H7 (cell line): ENCODE data around the gene RHBDL1. TPM values are rescaled to one million over a fixed set of nuclear protein-coding genes. Genes with fewer than 3 reads are reported as not detected.

Experiments used
- DNase-seq: peaks from one replicate; pipeline ENCODE4 v3.0.0; 2012
- H3K27me3 ChIP-seq: 2 replicates; pipeline ENCODE4 v1.6.0; 2011; ENCODE audit warnings: mild to moderate bottlenecking, low read length; ENCODE audit not compliant: control insufficient read depth, insufficient read depth
- H3K36me3 ChIP-seq: replicated peaks from 2 replicates; pipeline ENCODE4 v1.5.1; 2011; ENCODE audit warnings: low read length; ENCODE audit not compliant: control insufficient read depth, insufficient read depth
- H3K4me3 ChIP-seq: 2 replicates; pipeline ENCODE4 v1.5.1; 2011; ENCODE audit warnings: low read depth, mild to moderate bottlenecking, control low read depth, low read length, moderate library complexity; ENCODE audit not compliant: insufficient read depth
- total RNA-seq: library from RNA; depleted of rRNA; stranded (reverse); fragments of >200 nt; shearing (Covaris generic); gene quantifications from 2 replicates; pipeline ENCODE4 v1.2.3, GENCODE V29; 2014

Gene RHBDL1
- total RNA-seq, 1 experiment from 2014 or later: 3.1 TPM

DNA sequence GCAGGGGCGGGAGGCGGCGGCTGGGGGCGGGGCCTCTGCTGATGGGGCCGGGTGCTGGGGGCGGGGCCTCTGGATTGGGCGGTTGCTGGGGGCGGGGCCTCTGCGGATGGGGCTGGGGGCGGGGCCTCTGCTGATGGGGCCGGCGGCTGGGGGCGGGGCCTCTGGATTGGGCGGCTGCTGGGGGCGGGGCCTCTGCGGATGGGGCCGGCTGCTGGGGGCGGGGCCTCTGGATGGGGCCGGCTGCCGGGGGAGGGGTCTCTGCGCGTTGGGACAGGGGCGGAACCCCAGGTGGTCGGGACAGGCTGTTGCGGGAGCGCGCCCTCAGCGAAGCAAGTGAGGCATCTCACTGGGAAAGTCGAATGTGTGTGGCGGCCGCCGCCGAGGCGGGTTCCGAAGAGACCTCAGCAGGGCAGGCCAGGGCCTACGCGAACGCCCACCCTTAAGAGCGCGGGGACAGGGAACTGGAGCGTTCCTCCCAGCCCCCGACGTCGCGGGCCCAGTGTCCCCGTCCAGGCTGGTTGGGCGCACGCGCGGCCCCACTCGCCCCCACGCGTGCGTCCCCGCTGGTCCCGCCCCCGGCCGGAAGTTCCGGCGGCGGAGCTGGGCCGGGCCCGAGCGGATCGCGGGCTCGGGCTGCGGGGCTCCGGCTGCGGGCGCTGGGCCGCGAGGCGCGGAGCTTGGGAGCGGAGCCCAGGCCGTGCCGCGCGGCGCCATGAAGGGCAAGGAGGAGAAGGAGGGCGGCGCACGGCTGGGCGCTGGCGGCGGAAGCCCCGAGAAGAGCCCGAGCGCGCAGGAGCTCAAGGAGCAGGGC lies 4.5 kb downstream of the RHBDL1 start, which contains the start of gene STUB1:
STUB1 (plus strand) TSS at position 597 of the 811 bp plus-strand sequence; CDS start at position 713, 116 bp downstream.
- Histone ChIP-seq H3K4me3 (peak within 1 kb of the TSS; percentile 90), H3K36me3 (peaks cover 11% of the 10 kb centered on the region), H3K27me3 (no peaks in the 10 kb centered on the region)
- peak; percentile 99 for DNase-seq

DNA sequence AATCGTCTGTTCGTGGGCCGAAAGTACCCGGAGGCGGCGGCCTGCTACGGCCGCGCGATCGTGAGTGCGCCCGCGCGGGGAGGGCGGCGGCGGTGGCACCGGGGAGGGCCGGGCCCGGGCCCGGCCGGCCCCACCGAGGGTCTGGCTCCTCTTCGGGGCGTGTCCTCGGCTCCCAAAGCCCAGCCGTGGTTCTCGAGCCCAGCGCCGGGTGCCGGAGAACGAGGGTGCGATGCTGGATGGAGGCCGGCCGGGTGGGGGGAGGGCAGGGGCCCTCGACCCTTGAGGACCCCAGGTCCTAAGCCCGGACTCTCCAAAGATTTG lies 5.1 kb downstream of the RHBDL1 start:
- H3K4me3 ChIP-seq: peak overlapping the region; percentile 90
- no peaks in the 10 kb centered on the region for H3K27me3 ChIP-seq
- peak; percentile 73 for DNase-seq
- peaks cover 11% of the 10 kb centered on the region for H3K36me3 ChIP-seq

DNA sequence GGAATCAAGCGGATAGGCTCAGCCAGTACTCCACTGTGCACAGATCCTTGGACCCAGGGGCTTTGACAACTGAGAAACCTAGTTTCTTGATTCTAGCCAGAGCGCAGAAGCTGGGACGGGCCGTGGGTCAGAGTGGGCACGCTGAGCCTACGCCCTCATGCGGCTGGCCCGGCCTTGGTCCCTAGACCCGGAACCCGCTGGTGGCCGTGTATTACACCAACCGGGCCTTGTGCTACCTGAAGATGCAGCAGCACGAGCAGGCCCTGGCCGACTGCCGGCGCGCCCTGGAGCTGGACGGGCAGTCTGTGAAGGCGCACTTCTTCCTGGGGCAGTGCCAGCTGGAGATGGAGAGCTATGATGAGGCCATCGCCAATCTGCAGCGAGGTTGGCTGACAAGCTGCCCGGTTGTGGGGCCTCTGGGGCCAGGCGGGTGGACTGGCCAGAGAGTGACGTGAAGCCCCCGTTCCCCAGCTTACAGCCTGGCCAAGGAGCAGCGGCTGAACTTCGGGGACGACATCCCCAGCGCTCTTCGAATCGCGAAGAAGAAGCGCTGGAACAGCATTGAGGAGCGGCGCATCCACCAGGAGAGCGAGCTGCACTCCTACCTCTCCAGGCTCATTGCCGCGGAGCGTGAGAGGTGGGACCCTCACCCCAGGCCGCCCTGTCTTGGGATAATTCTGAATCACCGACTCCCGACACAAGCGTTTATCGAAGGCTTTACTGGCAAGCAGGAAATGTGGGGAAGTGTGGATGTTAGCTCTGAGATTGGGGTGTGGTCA lies 5.7 kb downstream of the RHBDL1 start:
- Histone ChIP-seq H3K36me3 (peaks cover 11% of the 10 kb centered on the region), H3K4me3 (peak overlapping the region; percentile 90), H3K27me3 (no peaks in the 10 kb centered on the region)
- peak; percentile 73 for DNase-seq

DNA sequence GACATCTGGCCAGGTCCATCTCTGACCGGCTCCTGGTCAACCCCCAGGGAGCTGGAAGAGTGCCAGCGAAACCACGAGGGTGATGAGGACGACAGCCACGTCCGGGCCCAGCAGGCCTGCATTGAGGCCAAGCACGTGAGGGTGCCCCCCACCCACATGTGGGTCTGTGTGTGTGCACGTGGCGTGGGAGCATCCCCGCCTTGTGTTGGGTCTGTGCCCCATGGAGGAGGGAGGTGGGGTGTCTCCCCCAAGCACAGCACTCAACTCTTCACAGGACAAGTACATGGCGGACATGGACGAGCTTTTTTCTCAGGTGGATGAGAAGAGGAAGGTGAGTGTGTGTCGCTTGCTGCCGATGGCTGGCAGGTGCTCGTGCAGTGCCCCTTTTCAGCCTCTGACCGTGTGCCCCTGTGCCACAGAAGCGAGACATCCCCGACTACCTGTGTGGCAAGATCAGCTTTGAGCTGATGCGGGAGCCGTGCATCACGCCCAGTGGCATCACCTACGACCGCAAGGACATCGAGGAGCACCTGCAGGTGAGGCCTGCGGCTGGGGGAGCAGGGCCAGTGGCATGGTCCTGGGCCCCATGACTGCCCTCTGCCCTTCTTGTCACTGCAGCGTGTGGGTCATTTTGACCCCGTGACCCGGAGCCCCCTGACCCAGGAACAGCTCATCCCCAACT lies 6.4 kb downstream of the RHBDL1 start:
- Histone ChIP-seq H3K27me3 (no peaks in the 10 kb centered on the region), H3K4me3 (no peak overlapping the region), H3K36me3 (peaks cover 11% of the 10 kb centered on the region)
- DNase-seq: no peak

DNA sequence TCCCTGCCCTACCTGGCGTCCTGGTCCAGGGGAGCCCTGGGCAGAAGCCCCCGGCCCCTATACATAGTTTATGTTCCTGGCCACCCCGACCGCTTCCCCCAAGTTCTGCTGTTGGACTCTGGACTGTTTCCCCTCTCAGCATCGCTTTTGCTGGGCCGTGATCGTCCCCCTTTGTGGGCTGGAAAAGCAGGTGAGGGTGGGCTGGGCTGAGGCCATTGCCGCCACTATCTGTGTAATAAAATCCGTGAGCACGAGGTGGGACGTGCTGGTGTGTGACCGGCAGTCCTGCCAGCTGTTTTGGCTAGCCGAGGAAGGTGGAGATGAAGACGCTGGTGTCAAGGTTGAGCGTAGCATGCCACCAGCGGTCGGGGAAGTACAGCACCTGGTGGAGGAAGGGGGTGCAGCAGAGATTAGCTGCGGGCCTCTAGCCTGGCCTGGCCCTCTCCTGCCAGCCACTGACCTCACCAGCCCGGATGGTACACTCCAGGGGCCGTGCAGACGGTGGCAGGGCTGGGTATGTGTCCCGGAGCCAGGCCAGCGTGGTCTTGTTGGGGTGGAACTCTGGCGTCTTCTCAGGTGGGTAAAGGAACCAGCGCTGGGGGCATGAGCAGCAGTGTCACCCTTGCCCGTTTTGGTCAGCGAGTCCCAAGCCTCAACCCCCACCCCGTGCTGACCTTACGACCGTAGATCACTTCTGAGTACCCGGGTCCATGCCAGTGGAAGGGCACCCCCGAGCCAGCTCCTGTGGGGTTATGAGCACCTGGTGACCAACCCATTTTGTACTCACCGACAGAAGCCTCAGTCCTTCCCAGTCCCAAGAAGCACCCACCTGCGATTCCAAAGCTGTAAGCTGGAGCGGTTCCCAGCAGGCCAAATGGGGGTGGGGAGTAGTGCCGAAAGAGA lies 7.3 kb downstream of the RHBDL1 start:
- DNase-seq: peak; percentile 57
- peak overlapping the region; percentile 87 for H3K4me3 ChIP-seq
- peaks cover 11% of the 10 kb centered on the region for H3K36me3 ChIP-seq
- H3K27me3 ChIP-seq: no peaks in the 10 kb centered on the region

DNA sequence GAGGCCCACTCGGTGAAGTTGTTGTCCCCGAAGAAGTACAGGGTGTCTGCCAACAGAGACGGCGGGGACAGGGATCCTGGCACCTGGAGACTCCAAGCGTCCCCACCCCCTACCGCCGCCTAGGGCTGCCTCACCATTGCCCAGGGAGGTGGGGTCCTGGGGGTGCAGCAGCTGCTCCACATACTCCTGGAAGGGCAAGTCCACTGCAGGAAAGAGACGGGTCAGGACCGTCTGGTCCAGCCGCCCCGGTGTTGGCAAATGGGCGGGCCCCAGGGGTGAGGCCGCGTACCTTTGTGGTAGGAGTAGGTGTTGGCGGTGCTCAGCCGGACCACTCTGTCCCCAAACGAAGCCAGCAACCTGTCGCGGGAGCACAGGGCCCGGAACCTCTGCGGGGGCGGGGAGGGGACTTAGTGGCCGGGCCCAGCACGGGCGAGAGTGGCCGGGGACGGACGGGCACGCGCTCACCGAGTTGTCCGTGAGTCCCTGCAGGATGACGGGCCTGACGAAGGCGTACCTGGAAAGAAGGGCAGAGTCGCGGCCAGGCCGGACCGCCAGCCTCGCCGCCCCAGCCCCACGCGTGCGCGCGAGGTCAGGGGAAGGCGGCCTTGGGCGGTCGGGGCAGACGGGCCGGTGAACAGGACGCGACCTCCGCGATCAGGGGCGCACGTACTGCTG lies 8.1 kb downstream of the RHBDL1 start:
- DNase-seq: peak; percentile 77

DNA sequence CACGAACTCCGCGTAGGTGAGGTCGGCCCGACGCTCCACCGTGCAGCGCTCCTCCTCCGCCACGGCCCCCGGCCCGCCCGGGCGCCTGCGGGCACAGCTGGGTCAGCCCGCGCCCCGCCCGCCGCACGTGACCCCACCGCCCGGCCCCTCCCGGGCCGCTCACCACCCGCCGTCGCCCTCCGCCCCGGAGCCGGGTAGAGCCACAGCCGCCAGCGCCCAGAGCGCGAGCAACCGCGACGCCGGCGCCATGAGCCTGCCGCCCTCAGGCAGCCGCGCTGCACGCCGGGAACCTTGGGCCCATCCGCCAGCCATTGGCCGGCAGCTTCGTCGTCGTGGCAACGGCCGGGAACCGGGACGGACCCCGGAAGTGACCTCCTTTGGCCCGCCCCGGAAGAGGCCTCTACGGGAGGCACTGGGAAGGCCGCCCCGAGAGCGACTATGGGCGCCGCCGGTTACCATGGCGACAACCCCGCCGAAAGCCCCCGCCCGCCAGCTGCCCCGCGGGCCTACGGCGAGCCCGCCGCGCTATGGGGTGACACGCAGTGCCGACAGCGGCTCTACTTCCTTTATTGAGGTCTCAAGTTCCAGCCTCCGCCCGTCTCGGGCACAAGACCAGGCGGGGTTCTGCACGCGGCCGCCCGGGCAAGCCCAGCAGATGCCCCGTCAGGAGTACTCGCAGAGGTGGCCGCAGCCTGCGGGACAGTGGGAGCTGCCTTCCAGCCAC lies 8.8 kb downstream of the RHBDL1 start, which contains the start of gene JMJD8:
JMJD8 (minus strand) TSS at position 264 of the 724 bp plus-strand sequence; CDS start at position 249, 15 bp downstream.
- peak; percentile 99 for DNase-seq
- Histone ChIP-seq H3K4me3 (peak within 1 kb of the TSS; percentile 87), H3K27me3 (no peaks in the 10 kb centered on the region), H3K36me3 (peaks cover 11% of the 10 kb centered on the region)

More for the DNA sequence above, 8.1 kb downstream of the RHBDL1 start:
- H3K4me3 ChIP-seq: peak overlapping the region; percentile 87
- H3K27me3 ChIP-seq: no peaks in the 10 kb centered on the region
- peaks cover 11% of the 10 kb centered on the region for H3K36me3 ChIP-seq

DNA sequence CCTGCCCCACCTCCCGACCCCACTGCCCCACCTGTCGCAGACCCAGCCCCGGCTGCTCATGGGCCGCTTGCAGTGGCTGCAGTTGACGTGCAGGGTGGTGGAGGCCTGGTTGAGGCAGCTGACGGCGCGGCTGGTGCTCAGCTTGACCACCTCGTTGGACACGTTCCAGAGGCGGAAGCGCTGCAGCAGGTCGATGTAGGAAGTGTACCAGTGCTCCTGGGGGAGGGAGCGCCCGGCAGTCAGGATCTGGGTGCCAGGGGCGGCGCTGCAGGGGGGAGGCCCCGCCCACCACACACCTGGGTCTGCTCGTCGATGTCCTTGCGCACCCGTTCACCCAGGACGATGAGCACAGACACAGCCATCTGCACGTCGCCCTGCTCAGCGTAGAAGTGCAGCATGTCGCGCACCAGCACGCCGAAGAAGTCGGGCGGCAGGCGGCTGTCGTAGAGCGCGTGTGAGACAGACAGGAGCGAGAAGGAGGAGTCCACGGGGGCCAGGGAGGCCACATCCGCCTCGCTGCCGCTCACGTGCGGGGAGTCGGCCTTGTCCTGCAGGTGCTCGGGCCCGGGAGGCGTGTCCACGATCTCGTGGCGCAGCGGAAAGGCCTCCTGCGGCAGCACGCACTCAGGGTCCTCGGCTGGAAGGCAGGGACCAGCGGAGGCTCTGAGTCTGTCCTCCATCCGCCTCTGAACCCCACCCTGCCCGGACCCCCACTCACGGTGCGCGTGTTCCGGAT lies 9.7 kb downstream of the RHBDL1 start:
- Histone ChIP-seq H3K27me3 (no peaks in the 10 kb centered on the region), H3K4me3 (no peak overlapping the region), H3K36me3 (peaks cover 11% of the 10 kb centered on the region)
- DNase-seq: no peak

DNA sequence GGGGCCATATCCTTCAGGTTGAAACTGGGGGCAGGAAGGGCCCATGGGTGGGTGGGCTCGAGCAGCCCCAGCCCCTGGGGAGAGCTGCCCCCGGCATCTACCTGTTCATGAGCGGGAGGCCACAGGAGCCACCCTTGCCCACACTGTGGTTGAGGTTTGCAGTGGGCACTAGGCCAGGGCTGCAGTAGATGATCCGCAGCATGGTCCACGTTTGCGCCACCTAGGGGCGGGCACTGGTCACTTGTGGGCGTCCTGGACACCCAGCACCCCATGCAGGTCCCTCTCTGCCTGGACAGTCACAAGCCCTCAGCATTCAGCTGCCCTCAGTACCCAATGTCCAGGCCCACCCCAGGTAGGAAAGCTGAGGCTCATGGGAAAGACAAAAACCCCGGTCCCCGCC lies 10.5 kb downstream of the RHBDL1 start:
- DNase-seq: peak; percentile 84
- H3K36me3 ChIP-seq: peaks cover 11% of the 10 kb centered on the region
- peaks cover 2% of the 10 kb centered on the region for H3K27me3 ChIP-seq
- no peak overlapping the region for H3K4me3 ChIP-seq

DNA sequence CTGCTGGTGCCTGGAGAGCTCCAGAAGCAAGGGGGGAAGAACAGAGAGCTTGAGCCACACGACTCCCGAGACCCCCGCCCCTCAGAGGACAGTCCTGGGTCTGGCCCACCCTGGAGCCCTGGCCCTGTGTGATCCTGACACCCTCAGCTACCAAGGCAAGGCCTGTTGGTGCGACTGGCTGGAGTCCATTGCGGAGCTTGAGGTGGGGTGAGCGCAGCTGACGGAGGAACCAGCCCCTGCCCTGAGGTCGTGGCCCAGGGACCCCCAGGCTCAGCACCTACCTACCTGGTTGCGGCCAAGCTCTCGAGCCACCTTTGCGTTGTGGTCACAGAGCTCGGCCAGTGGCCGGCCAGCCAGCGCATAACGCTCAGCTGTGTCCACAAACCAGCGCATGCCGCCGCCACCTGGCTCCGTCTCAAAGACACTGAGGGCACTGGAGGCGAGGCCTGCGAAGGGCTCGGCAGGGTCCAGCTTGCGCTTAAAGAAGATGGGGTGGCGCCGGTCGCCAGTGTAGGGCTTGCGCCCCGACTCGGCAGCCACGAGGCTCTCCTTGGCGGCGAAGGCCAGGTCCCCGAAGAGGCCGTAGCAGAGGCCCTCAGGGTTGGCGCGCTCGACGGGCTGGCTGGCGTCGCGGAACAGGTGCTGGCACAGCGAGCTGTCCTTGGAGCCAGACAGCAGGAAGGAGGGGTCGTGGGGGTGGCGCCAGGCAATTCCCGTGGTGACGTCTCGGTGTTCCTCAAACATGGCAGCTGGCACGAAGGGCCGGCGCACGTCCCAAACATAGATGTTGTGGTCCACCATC lies 11.2 kb downstream of the RHBDL1 start:
- DNase-seq: no peak
- H3K36me3 ChIP-seq: peaks cover 9% of the 10 kb centered on the region
- no peak overlapping the region for H3K4me3 ChIP-seq
- H3K27me3 ChIP-seq: peaks cover 5% of the 10 kb centered on the region

DNA sequence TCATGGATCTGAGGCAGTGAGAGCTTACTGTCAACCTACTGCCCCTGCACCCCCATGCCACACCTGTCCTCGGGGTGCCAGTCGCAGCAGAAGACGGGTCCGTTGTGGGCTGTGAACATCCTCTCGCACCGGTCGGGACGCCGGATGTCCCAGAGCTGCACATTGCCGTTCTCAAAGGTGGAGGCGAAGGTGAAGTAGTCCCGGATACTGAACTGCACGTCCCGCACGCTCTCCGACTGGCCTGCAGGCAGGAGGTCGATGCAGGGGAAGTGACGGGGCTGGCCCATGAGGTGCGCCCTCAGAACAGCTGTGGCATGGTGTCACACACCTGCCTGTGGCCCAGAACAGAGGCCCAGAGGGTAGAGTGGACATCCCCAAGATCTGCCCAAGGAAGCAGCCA lies 12.0 kb downstream of the RHBDL1 start:
- DNase-seq: no peak
- H3K4me3 ChIP-seq: no peak overlapping the region
- peaks cover 12% of the 10 kb centered on the region for H3K27me3 ChIP-seq
- peaks cover 2% of the 10 kb centered on the region for H3K36me3 ChIP-seq
